ENCODE measurements around the gene NFIA.
"Not testable (repeated sequence)": the region's sequence is repeated elsewhere in the genome, so short reads cannot be mapped to it uniquely, and the experiment has no call there.

Gene NFIA

GRCh38 chr1:61457526-61458040 lies 375.2 kb downstream of the NFIA start:
- DNase-seq (ENCODE audit: low read depth): no peak

- DNase-seq (ENCODE audit: low read depth): no peak
These were observed 377.0 kb downstream of the NFIA start for GRCh38 chr1:61459345-61459744.

GRCh38 chr1:61460191-61460590 lies 377.8 kb downstream of the NFIA start:
- DNase-seq (ENCODE audit: low read depth): no peak

GRCh38 chr1:61461406-61462384 lies 379.3 kb downstream of the NFIA start:
- no peak for DNase-seq (ENCODE audit: low read depth)

GRCh38 chr1:61462628-61463027 lies 380.3 kb downstream of the NFIA start:
- DNase-seq (ENCODE audit: low read depth): no peak

GRCh38 chr1:61463220-61463619 lies 380.9 kb downstream of the NFIA start:
- DNase-seq (ENCODE audit: low read depth): no peak

GRCh38 chr1:61467836-61468235 lies 385.5 kb downstream of the NFIA start:
- not testable (repeated sequence) for DNase-seq (ENCODE audit: low read depth)

- no peak for DNase-seq (ENCODE audit: low read depth)
These were observed 387.0 kb downstream of the NFIA start for GRCh38 chr1:61469365-61469764.

- no peak for DNase-seq (ENCODE audit: low read depth)
These were observed 390.5 kb downstream of the NFIA start for GRCh38 chr1:61472876-61473275.

- no peak for DNase-seq (ENCODE audit: low read depth)
These were observed 392.0 kb downstream of the NFIA start for GRCh38 chr1:61474269-61474817.

- no peak for DNase-seq (ENCODE audit: low read depth)
These were observed 392.6 kb downstream of the NFIA start for GRCh38 chr1:61474963-61475362.

- no peak for DNase-seq (ENCODE audit: low read depth)
These were observed 394.9 kb downstream of the NFIA start for GRCh38 chr1:61477301-61477700.

GRCh38 chr1:61480273-61480935 lies 398.0 kb downstream of the NFIA start:
- no peak for DNase-seq (ENCODE audit: low read depth)

GRCh38 chr1:61481315-61481715 lies 399.0 kb downstream of the NFIA start:
- no peak for DNase-seq (ENCODE audit: low read depth)

- DNase-seq (ENCODE audit: low read depth): no peak
These were observed 399.9 kb downstream of the NFIA start for GRCh38 chr1:61482170-61482734.

- DNase-seq (ENCODE audit: low read depth): no peak
These were observed 404.6 kb downstream of the NFIA start for GRCh38 chr1:61486783-61487536.

GRCh38 chr1:61487801-61488200 lies 405.4 kb downstream of the NFIA start:
- no peak for DNase-seq (ENCODE audit: low read depth)

GRCh38 chr1:61490924-61491323 lies 408.6 kb downstream of the NFIA start:
- no peak for DNase-seq (ENCODE audit: low read depth)

GRCh38 chr1:61491497-61491896 lies 409.1 kb downstream of the NFIA start:
- no peak for DNase-seq (ENCODE audit: low read depth)

GRCh38 chr1:61494000-61494399 lies 411.6 kb downstream of the NFIA start:
- DNase-seq (ENCODE audit: low read depth): no peak

GRCh38 chr1:61496501-61496900 lies 414.1 kb downstream of the NFIA start:
- no peak for DNase-seq (ENCODE audit: low read depth)

- DNase-seq (ENCODE audit: low read depth): no peak
These were observed 414.7 kb downstream of the NFIA start for GRCh38 chr1:61497013-61497412.
